IPS DF 19.7 (cell line): Measurements from ENCODE around the gene CRY1.

Source experiments
- DNase-seq: peaks from one replicate; pipeline ENCODE4 v3.0.0-alpha.2; 2013; ENCODE audit warnings: low read depth, low spot score

CRY1 gene

DNA sequence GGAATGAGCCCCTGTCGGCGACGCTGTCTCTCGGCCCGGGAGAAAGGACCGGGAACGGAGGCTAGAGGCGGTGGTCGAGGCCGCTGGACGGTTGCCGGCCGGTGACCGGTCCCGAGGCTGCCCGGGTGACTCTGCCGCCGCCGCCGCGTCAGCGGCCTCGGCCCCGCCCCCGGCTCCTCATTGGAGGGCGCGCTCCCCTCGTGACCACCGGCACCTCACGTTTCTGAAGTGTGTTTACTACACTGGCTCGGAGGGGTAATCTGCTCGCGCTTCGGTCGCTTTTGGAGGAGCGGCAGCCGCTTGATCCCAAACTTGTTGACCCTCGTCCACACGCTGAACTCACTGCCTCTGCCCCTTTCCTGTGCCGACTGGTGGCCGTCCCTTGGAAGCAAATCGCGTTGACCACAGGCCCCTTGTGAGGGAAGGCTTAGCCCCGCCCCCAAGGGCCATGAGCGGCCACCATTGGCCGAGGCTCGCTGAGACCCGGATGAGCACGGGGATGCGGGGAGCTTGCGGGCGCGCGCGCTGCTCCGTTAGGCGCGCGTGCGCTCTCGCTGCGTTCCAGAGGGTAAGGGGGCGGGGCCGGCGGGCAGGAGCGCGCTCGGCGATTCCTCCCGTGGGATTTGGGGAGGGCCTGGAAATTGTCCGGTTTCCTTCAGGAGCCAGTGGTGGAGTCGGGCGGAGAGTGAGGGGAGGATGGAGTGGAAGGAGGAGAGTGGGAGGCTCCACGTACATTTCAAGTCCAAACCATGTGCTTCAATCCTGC is at the start of gene CRY1:
CRY1 (minus strand) TSS at position 133 of the 766 bp plus-strand sequence. CDS start 588 bp downstream, outside the sequence.
- peak; percentile 63 for DNase-seq

DNA sequence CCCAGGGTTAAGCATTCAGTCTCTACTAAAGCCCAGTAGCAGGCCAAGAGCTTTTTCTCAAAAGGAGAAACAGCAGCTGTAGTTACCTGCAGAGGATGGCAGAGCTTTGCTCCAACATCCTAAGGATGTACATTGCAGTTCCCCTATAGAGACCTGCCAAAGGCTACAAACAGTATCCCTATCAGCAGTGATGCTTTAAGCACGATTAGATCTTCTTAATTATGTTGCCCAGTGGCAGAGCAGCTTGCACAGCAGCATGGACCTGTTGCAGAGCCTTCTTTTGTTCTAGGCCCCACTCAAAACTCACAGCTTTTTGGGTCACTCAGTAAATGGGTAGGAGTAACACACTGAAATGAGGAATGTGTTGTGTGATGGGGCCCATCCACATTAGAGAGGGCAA is 46.4 kb upstream of the CRY1 start:
- no peak for DNase-seq

DNA sequence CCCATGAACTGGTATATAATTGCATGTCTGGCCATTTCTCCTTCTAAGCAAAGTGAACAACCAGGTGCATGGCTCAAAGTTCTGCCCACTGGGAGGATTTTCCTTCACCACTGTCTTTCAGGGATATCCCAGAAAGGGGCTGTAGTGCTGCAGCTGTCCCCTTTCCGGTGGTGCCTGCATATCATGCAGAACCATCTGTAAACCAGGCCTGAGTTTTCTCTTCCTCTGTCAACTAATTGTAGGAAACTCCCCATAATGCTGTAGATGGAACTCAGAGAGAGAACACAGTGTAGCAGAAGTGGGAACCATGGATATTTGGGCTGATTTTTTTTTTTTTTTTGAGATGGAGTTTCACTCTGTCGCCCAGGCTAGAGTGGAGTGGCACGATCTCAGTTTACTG is 45.6 kb upstream of the CRY1 start:
- DNase-seq, result no peak

DNA sequence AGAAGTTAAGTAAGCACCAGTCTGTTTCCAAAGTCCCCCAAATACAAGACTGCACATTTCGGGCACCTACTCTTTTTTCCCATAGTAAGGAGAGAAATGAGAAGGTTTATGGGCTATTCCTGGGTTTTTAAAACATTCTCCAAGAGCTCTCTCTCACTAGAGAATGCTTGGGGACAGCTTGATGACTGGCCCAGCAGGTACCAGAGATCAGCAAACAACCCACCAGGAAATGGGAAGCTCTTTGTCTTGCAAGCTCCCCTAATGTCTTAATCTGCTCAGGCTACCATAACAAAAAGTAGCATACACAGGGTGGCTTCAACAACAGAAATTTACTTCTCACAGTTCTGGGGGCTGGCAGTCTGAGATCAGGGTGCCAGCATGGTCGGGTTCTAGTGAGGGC is 41.8 kb upstream of the CRY1 start:
- DNase-seq, result no peak

DNA sequence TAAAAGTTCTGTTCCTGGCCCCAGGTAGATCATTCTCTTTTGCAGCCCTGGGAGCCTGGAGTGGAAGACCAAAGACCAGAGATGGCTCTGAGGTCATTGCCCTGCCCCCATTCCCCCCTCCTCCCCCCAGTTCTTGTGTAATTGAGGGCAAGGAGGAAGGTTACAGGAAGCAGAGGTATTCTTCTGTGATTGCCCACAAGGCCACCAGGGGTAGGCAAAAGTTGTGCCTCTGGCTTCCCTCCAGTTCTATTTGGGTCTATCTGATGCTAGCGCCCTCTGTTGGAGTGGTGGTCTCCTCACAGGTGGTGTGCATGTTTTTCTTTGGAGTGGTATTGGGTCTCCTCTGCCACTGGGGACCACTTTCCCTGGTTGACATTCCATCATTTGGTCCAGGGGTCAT is 41.2 kb upstream of the CRY1 start:
- peak; percentile 78 for DNase-seq

DNA sequence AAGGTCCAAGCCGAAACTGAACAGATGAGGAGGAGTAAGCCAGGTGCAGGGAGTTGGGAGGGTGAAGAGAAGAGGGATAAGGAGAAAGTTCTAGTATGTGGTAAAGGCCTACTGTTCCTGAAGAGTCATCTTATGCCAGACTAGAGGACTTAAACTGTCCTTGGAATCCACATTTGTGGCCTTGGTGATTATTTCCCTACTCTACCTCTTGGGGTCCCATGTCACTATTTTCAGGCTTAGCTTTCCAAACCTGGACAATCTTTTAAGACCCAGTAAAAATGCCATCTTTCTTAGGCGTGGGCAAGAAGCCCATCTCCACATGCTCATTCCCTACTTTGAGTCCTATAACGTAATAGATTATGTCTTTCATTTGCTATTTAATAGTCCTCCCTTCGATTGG is 40.1 kb upstream of the CRY1 start:
- no peak for DNase-seq

DNA sequence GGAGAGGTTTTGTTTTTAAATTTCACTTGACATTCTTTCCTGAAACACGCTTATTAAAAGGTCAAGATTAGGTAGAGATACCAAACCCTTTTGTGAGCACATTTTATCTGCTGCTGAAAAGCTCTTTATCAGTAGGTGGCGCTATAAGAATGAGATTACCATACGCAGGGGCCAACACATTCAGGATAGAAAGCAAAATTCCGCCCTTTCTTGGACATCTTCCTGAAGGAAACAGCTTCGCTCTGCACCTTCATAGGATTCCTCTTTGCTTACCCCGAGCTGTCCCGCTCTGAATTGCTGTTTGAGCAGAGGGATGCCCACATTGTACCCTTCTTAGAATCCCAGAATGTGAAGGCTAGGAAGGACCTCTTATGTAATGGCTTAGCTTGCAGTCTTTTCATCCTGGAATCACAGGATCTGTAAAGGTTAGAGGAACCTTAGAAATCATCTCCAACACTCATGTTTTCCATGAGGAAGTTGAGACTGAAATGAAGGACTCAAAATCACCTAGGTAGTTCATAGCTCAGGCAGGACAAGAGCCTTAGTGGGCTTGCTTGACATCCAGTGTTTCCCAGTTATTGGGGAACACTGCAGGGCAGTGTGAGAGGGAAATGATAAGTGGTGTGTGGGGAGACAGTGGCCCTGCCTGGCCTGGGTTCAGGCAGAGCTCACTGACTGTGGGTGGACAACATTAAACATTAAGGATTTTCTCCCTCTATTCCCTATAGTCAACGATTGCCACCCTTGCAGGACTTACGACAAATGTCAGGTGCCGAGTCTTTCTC is 38.7 kb upstream of the CRY1 start:
- DNase-seq, result peak; percentile 38

DNA sequence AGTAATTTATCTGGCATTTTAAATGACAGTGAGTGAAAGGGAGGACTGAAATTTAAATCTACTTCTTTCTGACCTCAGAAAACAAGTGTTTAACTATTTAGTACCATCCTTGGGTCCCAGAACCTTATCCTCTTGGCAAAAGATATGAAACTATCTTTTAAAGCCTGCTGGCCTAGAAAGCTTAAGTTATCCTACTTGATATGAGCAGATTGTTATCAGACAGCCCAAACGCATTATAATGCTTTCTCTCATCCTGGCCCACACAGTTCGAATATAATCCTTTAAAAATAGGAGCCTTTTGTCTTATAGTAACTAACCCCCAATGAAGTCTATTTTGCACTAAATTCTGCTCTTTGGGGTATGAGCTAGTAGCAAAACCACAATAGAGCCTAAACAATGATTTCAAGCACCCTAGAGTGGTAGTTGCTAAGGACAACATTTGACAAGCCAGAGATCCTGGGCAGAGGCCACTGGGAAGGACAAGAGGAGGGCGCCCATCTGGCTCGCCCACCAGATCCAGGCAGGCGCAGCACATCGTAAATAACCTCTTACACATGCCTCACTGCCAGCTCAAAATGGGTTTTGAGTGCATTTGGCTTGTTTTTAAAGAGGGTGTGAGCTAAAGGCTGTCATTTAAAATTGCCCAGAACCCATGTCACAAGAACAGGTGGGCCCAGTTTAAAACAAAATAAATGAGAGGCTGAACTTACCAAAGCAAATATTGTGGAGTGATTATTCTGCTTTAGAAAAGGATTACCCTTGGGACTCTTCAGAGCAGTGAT is 37.7 kb upstream of the CRY1 start:
- DNase-seq, result no peak

DNA sequence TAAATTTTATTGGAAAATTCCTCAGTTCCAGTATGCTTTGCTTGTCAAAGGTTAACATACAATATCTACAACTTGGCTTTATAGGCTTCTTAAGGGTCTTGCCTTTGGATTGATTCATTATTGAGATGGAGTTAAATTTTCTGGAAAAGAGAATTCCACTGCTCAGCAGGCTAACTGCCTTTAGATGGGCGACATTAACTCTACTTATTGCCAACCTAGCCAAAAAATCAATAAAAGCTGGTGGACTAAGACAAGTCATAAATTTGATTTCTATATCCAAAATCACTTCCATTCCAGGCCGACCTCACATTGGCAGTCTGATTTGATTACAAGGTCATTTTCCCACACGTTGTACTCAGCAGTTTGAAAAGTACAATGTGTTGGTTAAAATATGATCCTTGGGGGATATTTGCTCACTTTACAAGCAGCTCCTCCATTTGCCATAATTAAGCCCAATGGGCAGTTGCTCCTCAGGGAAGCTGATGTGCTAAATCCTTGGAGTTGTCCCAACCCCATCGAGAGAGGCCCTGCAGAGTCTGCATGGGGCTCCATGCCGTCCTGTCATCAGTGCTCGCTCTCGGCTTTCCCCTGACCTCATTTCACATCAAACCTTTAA is 36.1 kb upstream of the CRY1 start:
- no peak for DNase-seq

DNA sequence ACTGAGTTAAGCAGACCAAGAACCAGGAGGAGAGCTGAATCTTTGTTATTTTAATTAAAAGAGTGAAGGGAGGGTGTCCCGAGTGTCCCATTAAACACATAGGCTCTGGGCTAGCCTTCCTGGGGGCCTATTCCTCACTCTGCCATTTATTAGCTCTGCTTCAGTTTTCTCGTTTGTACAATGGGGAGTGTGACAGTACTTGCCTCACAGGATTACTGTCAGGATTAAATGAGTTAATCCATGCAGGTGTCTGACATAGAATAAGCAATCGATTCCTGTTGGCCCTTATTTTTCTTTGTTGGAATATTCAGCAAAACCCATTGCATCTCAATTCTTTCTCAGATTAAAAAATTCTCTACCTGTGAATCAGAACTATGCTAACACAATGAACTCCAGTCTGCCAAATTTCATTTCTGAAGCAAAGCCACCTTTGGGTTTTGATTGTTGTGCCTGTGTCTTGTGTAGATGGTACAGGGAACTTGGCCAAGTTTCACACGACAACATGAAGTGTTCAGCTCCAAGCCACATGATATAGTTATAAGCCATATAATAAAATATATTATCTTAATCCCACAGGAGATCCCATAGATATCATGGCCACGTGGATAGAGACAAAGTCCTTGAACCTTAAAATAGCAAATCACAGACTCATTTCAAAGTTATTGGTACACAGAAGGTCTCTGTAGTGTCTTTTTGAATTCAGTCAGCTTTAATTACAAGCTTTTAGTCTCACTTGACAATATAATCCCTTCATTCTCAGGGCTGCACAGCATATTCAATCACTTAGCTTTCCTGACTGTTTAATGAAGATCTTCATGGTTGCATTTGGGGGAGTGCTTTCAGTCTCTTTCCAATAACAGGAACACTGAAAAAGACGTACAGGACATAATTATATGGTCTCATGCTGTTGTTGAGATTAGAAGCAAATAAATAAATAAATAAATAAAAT is 34.4 kb upstream of the CRY1 start:
- no peak for DNase-seq

DNA sequence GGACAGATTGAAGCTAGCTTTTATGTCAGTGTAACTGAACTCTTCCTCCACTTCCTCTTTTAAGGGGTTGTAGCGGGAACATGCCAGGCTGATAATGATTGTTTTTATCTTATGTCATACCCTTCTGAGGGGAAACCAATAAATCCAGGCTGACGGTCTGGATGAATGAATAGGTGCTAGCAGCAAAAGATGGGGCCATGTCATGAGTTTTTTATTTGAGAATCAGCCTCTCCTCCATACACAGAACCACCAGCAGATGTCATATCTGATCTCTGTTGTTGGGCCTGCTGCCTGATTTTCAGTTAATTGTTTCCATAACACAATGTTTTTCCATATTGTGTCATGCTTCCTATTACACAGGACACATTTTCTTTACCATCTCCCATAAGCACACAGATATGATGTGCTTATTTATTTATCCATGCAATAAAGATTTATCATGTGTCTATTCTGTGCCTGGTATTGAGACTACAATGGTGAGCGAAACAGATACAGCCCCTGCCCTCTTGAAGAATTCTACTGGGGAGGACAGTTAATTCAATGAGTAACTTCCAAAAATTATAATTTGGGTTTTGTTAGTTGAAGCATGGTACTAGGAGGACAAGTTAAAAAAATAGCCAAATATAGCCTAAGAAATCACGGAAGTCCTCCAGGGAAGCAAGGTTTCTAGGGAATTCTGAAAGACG is 33.6 kb upstream of the CRY1 start:
- DNase-seq, result no peak

DNA sequence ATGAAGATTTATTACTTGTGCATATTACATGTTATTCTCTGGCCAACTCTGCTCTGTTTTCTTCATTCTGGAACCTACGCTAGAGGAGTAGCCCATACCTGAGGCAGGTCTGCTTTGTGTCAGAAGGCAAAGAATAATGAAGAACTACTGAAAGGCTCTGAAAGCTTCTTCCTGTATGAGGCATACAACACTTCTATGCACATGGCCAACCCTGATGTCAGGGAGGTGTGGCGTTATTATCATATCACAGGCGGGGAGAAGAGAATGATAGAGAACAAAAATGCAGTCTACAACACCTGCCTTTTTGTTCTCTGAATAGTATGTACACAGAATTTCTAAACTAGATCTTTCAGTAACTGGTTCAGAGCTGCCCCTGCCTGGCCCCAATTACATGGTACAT is 32.5 kb upstream of the CRY1 start:
- no peak for DNase-seq

DNA sequence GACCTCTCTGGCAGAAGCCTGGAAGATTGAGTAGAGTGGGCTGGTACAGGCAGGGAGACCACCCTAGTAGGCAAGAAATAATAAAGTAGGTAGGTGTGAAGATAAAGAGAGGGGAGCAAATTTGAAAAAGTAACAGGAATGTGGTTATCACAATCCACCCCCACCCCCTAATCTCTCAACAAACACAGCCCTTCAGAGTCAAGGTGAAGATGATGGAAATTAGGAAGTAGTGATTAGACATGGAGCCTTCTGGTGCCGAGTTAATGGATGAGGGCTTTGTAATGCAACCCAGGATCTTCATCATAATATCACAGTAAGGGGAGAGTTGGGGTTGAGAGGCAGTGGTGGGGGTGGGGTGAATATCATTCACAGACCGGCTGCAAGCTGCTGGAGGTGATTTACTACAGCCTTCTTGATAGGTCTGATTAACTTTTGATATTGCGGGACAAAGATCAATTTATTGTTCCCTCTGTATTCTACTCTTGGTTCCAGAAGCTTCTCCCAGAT is 29.2 kb upstream of the CRY1 start:
- no peak for DNase-seq

DNA sequence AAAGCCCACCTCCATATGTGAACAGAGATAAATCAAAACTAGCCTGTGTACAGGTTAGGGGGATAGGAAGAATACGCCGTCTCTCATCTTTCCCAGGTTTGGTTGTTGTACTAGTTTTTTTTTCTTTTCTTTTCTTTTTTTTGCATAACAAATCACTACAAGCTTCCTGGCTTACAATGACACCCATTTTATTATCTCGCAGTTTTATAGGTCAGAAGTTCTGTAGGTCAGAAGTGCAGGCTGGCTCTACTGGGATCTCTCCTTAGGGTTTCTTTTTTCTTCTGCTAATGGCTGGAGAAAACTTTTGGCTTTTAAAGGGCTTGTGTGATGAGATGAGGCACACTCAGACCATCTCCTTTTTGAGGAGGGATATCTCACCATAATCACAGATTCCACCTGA is 25.7 kb upstream of the CRY1 start:
- no peak for DNase-seq

DNA sequence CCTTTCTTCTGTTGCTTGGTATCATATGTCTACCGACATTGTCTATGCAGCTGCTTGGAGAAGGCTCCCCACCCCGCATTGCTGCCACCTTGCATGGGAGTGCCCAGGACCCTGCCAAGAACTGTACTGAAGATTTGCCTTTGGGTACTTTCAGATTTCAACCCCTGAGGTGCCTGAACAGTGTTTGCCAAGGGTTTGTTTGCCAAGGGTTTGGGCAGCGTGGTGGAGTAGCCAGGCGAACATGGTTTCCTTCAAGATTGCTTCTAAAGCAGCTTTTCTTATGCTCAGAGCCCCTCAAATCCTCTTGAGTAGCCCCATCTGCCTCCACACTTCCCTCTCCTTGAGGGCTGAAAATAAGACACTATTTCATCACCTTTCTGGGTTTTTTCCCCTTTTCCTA is 25.3 kb upstream of the CRY1 start:
- no peak for DNase-seq

DNA sequence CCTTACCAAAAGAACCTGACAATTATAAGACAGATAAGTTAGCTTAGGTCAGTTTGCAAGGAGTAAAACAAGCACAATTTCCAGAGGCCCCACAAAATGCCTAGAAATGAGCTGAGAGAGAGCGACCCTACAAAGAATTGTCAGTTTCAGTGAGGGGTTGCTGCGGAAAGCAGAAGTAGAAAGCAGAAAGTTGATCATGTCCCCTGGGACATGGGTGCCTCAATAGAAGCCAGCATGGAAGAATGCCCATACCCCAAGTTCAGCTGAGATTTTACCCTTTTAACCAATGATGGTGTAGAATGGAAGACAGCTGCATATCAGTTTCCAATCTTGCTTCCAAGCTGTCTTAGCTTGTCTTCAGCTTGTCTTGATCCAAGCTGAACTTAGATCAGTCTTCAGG is 21.8 kb upstream of the CRY1 start:
- no peak for DNase-seq

DNA sequence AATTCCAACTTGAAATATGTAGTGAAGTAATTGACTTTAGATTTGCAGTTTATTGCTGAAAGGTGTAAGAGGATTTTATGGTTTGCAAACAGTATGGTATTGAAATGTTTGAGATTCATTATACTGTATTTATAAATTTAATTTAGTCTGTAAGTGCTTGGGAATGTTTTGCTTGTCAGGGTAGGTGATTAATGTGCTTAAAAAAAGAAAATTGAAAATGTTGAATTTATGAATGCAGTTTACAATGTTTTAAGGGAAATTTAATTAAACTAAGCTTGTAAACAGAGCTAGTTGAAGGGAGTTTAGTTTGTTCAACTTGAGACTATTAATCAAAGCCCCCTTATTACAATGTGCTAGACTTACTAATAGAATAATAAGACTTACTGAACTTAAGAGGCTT is 18.0 kb upstream of the CRY1 start:
- DNase-seq, result no peak

DNA sequence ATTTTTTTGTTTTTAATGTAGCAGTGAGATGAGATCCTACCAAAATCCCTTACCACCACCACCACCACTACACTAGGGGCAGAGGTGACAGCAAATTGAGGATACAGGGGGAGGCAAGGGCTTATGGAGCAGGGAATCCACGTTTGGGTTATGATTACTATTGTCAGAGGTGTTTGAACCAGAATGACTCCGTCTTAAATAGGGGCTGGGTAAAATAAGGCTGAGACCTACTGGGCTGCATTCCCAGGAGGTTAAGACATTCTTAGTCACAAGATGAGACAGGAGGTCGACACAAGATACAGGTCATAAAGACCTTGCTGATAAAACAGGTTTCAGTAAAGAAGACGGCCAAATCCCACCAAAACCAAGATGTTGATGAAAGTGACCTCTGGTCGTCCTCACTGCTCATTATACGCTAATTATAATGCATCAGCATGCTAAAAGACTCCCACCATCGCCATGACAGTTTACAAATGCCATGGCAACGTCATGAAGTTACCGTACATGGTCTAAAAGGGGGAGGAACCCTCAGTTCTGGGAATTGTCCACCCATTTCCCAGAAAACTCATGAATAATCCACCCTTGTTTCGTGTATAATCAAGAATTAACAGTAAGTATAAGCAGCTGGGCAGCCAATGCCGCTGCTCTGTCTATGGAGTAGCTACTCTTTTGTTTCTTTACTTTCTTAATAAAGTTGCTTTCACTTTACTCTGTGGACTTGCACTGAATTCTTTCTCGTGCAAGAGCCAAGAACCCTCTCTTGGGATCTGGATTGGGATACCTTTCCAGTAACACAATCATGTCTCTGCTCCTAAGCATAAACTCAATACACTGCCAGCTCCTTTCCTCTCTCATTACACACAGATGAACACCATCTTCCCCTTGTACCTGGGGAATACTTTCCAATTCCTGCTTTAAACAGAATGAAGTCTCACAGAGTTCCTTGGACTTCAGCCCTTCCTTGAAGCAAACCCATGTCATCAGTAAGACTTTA is 16.7 kb upstream of the CRY1 start:
- no peak for DNase-seq

DNA sequence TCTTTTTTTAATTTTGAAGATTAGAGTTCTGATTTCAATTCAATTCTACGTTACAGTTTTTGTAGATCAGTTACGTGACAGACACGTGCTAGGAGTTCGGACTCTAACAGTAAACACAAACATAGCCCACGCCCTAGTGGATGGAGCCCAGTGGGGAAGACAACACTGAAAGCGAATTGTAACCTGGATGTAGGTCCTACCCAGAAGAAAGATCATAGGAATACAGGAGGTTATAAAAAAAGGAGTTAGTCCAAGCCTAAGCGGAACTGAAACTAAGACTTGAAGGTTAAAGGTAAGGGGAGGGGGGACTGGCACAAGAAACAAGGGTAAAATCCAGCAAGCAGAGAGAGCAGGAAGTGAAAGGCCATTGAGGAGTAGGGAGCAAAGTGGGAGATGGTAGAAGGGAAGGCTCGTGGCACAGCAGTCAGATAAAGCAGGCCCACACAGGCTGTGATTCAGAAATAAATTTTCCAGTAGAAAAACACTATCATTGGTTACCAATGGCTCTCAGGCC is 15.7 kb upstream of the CRY1 start:
- DNase-seq, result no peak
